Measurements from ENCODE around the gene STPG4. TPM values are rescaled to one million over a fixed set of nuclear protein-coding genes. Genes with fewer than 3 reads are reported as not detected.
A peak's percentile ranks its signal among the peaks of the same experiment; 100 is the strongest.

Gene STPG4
- total and polyA plus RNA-seq, 12 donors: 0.06 to 0.45 (median 0.44) TPM; not detected in 9

DNA sequence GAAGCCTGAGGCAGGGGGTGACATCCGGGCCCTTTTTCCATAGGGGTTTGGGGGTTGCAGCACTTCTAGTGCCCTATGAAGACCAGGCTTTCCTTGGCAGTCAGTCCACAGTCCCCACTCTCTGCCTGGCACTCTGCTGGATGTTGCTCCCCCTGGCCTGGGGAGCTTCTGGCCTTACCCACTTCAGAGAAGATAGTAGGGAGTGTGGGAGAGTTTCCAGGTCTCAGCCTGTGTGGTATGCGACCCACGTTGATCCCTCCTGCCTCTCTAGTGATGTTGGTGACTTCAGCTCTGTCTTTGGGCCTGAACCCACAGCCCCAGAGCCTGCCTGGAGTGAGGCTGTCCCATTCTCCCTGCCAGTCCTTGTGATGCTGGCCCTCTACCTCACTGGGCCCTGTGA lies 105.6 kb downstream of the STPG4 start:
- Histone ChIP-seq H3K9me3 (no peaks in the 10 kb centered on the region), H3K27ac (peak overlapping the region in 8 of 10 donors; percentile 5 to 71 (median 44)), H3K4me1 (peaks cover 3 to 47% (median 20%) of the 10 kb centered on the region in 9 donors), H3K27me3 (no peaks in the 10 kb centered on the region), H3K36me3 (peaks cover 0 to 91% (median 4%) of the 10 kb centered on the region in 9 donors), H3K4me3 (no peak overlapping the region)
- ATAC-seq (peak in 7 of 8 donors; percentile 59 to 85 (median 66)), DNase-seq (peak in 1 of 2 donors; percentile 41)
- TF ChIP-seq, protein P1, sequence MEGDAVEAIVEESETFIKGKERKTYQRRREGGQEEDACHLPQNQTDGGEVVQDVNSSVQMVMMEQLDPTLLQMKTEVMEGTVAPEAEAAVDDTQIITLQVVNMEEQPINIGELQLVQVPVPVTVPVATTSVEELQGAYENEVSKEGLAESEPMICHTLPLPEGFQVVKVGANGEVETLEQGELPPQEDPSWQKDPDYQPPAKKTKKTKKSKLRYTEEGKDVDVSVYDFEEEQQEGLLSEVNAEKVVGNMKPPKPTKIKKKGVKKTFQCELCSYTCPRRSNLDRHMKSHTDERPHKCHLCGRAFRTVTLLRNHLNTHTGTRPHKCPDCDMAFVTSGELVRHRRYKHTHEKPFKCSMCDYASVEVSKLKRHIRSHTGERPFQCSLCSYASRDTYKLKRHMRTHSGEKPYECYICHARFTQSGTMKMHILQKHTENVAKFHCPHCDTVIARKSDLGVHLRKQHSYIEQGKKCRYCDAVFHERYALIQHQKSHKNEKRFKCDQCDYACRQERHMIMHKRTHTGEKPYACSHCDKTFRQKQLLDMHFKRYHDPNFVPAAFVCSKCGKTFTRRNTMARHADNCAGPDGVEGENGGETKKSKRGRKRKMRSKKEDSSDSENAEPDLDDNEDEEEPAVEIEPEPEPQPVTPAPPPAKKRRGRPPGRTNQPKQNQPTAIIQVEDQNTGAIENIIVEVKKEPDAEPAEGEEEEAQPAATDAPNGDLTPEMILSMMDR (IDR thresholded peaks at IDR 0.05): no peak
- intact Hi-C loops (cut with DNase I): no loop called here
- 43 to 66% methylated on average over 3 of the region's 3 CpGs for WGBS, 2 donors

DNA sequence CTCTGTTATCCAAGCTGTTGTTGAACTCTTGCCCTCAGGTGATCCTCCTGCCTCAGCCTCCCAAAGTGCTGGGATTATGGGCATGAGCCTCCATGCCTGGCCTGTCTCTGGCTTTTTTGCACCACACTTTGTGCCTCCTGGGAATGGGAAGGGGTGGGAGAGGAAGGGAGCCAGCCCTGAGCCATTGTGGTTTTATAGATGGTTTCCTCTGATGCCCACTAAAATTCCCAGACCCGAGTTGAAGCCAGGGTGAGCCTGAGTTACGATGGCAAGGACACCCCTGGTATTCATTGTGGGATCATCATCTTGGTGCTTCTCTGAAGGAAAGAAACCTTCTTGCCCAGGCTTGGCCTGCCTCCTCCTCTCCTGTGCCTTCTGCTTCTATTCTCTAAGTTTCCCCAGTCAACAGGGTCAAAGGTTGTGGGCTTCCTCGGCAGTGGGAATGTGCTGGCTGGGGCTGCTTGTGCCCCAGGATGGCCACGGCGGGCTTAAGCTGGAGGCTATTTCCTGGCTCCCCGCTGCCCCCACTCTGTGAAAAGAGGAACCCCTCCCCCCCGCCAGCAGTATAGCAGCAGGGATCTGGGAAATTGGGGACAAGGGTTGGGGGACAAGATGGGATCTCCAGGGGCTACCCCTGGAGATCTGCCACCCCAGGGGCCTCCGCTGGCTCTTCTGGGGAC lies 106.2 kb downstream of the STPG4 start:
- intact Hi-C loops (cut with DNase I): no loop called here
- Histone ChIP-seq H3K27me3 (no peaks in the 10 kb centered on the region), H3K36me3 (peaks cover 0 to 90% (median 4%) of the 10 kb centered on the region in 9 donors), H3K27ac (peak overlapping the region in 6 of 10 donors; percentile 13 to 71 (median 56)), H3K9me3 (no peaks in the 10 kb centered on the region), H3K4me3 (no peak overlapping the region), H3K4me1 (peaks cover 4 to 52% (median 20%) of the 10 kb centered on the region in 9 donors)
- peak in 1 of 8 donors; percentile 9 for ATAC-seq
- peak in 1 of 2 donors; percentile 19 for DNase-seq
- TF ChIP-seq, protein P1 (IDR thresholded peaks at IDR 0.05): no peak
- WGBS, 2 donors: 81 to 83% methylated on average over 8 of the region's 8 CpGs

DNA sequence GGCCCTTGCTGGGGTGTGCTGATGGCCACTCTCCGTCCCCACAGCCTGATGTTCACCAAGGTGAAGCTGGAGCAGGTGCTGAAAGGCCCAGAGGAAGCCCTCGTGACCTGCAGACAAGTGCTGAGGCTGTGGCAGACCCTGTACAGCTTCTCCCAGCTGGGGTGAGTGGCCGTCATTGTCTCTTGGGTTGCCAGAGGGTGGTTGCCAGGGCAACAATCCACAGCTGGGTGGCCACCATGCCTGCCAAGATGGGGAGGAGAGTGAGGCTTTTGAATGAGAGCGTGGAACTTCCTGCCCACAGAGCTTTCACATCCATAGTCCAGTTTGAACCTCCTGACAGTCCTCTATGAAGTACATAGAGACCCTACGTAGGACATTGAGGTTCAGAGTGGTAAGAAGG lies 108.8 kb downstream of the STPG4 start:
- no peak for DNase-seq

DNA sequence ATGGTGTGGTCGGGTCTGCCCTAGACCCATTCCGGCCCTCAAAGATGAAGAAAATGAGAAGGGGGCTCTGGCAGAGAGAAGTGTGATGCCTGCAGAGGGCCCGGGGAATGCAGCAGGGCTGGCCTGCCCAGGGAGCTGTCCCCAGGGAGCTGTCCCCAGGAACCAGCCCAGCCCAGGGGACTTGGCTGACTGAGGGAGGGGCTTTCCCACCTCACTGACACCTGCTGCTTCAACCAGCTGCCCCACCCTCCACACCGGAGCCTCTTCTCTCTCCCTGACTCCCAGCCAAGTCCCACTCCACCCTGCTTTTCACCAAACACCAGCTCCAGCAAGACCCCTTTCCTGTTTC lies 111.2 kb downstream of the STPG4 start:
- TF ChIP-seq, protein P1 (IDR thresholded peaks at IDR 0.05): no peak
- Histone ChIP-seq H3K27ac (peak overlapping the region; percentile 45 to 88 (median 80)), H3K4me1 (peaks cover 35 to 74% (median 49%) of the 10 kb centered on the region in 9 donors), H3K36me3 (peaks cover 0 to 49% (median 0%) of the 10 kb centered on the region in 9 donors), H3K4me3 (no peak overlapping the region), H3K27me3 (no peaks in the 10 kb centered on the region), H3K9me3 (no peaks in the 10 kb centered on the region)
- intact Hi-C loops (cut with DNase I): loop anchor here in 1 of 10 donors (5.0 kb wide), 1 partner anchor 42 kb away; no protein-coding TSS in a partner anchor
- DNase-seq (peak in 1 of 2 donors; percentile 19), ATAC-seq (peak in 6 of 8 donors; percentile 2 to 27 (median 6))
- 66 to 77% methylated on average over 4 of the region's 4 CpGs for WGBS, 2 donors

More for the DNA sequence above, 108.8 kb downstream of the STPG4 start:
- TF ChIP-seq, protein P1 (IDR thresholded peaks at IDR 0.05): no peak
- ATAC-seq: no peak
- Histone ChIP-seq H3K27me3 (no peaks in the 10 kb centered on the region), H3K4me1 (peaks cover 22 to 70% (median 43%) of the 10 kb centered on the region in 9 donors), H3K4me3 (no peak overlapping the region), H3K9me3 (no peaks in the 10 kb centered on the region), H3K27ac (peak overlapping the region in 1 of 10 donors; percentile 30), H3K36me3 (peaks cover 0 to 66% (median 4%) of the 10 kb centered on the region in 9 donors)
- 75 to 84% methylated on average over 5 of the region's 5 CpGs for WGBS, 2 donors
- intact Hi-C loops (cut with DNase I): no loop called here

Measured in heart right ventricle (tissue), 16 donors.